Endodermal cell (in vitro differentiated cells): ENCODE data around the gene AKR1C4. TPM values are rescaled to one million over a fixed set of nuclear protein-coding genes. Genes with fewer than 3 reads are reported as not detected.

Source experiments
- DNase-seq: peaks from one replicate; pipeline ENCODE4 v3.0.0-alpha.2; 2017
- H3K27ac ChIP-seq: 2 replicates; pipeline ENCODE4 v1.5.1; 2013; ENCODE audit warnings: mild to moderate bottlenecking, low read depth, low read length, moderate library complexity
- H3K27me3 ChIP-seq: 2 replicates; pipeline ENCODE4 v1.6.1; 2013; ENCODE audit warnings: mild to moderate bottlenecking, low read length, moderate library complexity; ENCODE audit not compliant: insufficient read depth, control insufficient read depth, poor library complexity, severe bottlenecking
- H3K36me3 ChIP-seq: 2 replicates; pipeline ENCODE4 v1.7.0; 2013; ENCODE audit warnings: mild to moderate bottlenecking, low read length, moderate library complexity; ENCODE audit not compliant: control insufficient read depth, insufficient read depth
- H3K4me1 ChIP-seq: one replicate; pipeline ENCODE4 v1.7.0; 2013; ENCODE audit warnings: low read length; ENCODE audit not compliant: control insufficient read depth, insufficient read depth
- H3K4me3 ChIP-seq: 2 replicates; pipeline ENCODE4 v1.5.1; 2013; ENCODE audit warnings: mild to moderate bottlenecking, low read length, moderate library complexity
- H3K9ac ChIP-seq: 2 replicates; pipeline ENCODE4 v1.6.1; 2013; ENCODE audit warnings: mild to moderate bottlenecking, low read length, moderate library complexity; ENCODE audit not compliant: poor library complexity, severe bottlenecking; ENCODE audit errors: extremely low read depth
- H3K9me3 ChIP-seq: 2 replicates; pipeline ENCODE4 v1.6.1; 2013; ENCODE audit warnings: mild to moderate bottlenecking, low read length, moderate library complexity; ENCODE audit not compliant: control insufficient read depth
- H3K27ac Mint-ChIP-seq: 2 replicates; pipeline ENCODE4 v1.8.0; 2020; ENCODE audit warnings: mixed read lengths
- H3K27me3 Mint-ChIP-seq: 2 replicates; pipeline ENCODE4 v1.8.0; 2021; ENCODE audit warnings: mild to moderate bottlenecking, mixed read lengths; ENCODE audit not compliant: insufficient read depth
- H3K36me3 Mint-ChIP-seq: 2 replicates; pipeline ENCODE4 v1.8.0; 2020; ENCODE audit warnings: low read depth, mixed read lengths
- H3K4me1 Mint-ChIP-seq: 2 replicates; pipeline ENCODE4 v1.8.0; 2020; ENCODE audit warnings: mixed read lengths
- H3K4me3 Mint-ChIP-seq: 2 replicates; pipeline ENCODE4 v1.8.0; 2020; ENCODE audit warnings: mild to moderate bottlenecking, moderate library complexity, mixed read lengths
- H3K9me3 Mint-ChIP-seq: 2 replicates; pipeline ENCODE4 v1.8.0; 2020; ENCODE audit warnings: mild to moderate bottlenecking, mixed read lengths
- WGBS, 2 experiments: methylation state at CpG; one replicate each; pipeline versions ENCODE4 v1.1.5 to v1.1.7; 2013; ENCODE audit warnings: missing lambda C conversion rate in 2 of 2, mixed read lengths in 1 of 2; ENCODE audit not compliant: insufficient coverage in 1 of 2, insufficient read length in 1 of 2; 5-methylcytosine and 5-hydroxymethylcytosine counted together
- total RNA-seq, 2 donors: library from RNA; stranded (reverse); fragmentation: NEBNext Ultra II Directional in 1 of 2; extraction: Animal tissue kit (Norgen Biotek cat#: 25700) in 1 of 2; gene quantifications; 2 replicates in 1 of 2; 3 replicates in 1 of 2; pipeline ENCODE4 v1.2.1, GENCODE V29; 2021
- TF ChIP-seq, protein P1 (sequence below): fragments of 200-600 bp; sonication (generic); conservative IDR thresholded peaks from 2 replicates; pipeline ENCODE4 v1.5.0; 2021; ENCODE audit warnings: antibody characterized with exemption, mild to moderate bottlenecking

Gene AKR1C4
- total RNA-seq, 2 donors from 2014 or later = not detected

- WGBS, 2 experiments = 88 to 90% methylated on average over 5 to 6 of the region's 6 CpGs
- Mint-ChIP-seq H3K27ac (no peak overlapping the region), H3K4me3 (no peak overlapping the region), H3K36me3 (no peaks in the 10 kb centered on the region), H3K27me3 (peaks cover 2% of the 10 kb centered on the region), H3K4me1 (peaks cover 9% of the 10 kb centered on the region), H3K9me3 (peaks cover 28% of the 10 kb centered on the region)
- Histone ChIP-seq H3K9ac (no peak overlapping the region), H3K27ac (no peak overlapping the region), H3K36me3 (no peaks in the 10 kb centered on the region), H3K9me3 (peaks cover 7% of the 10 kb centered on the region), H3K4me3 (no peak overlapping the region), H3K27me3 (no peaks in the 10 kb centered on the region), H3K4me1 (no peaks in the 10 kb centered on the region)
- TF ChIP-seq, protein P1, sequence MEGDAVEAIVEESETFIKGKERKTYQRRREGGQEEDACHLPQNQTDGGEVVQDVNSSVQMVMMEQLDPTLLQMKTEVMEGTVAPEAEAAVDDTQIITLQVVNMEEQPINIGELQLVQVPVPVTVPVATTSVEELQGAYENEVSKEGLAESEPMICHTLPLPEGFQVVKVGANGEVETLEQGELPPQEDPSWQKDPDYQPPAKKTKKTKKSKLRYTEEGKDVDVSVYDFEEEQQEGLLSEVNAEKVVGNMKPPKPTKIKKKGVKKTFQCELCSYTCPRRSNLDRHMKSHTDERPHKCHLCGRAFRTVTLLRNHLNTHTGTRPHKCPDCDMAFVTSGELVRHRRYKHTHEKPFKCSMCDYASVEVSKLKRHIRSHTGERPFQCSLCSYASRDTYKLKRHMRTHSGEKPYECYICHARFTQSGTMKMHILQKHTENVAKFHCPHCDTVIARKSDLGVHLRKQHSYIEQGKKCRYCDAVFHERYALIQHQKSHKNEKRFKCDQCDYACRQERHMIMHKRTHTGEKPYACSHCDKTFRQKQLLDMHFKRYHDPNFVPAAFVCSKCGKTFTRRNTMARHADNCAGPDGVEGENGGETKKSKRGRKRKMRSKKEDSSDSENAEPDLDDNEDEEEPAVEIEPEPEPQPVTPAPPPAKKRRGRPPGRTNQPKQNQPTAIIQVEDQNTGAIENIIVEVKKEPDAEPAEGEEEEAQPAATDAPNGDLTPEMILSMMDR = no peak
- no peak for DNase-seq
These were observed 62.7 kb downstream of the AKR1C4 start for GRCh38 chr10:5259132-5259951.

GRCh38 chr10:5259952-5260578 is 63.4 kb downstream of the AKR1C4 start:
- no peaks in the 10 kb centered on the region for H3K36me3 Mint-ChIP-seq
- DNase-seq = no peak
- peaks cover 2% of the 10 kb centered on the region for H3K27me3 Mint-ChIP-seq
- no peaks in the 10 kb centered on the region for H3K27me3 ChIP-seq
- H3K9ac ChIP-seq = no peak overlapping the region
- peaks cover 31% of the 10 kb centered on the region for H3K9me3 Mint-ChIP-seq
- WGBS, 2 experiments = 91 to 100% methylated on average over 4 to 5 of the region's 5 CpGs
- no peak overlapping the region for H3K4me3 ChIP-seq
- TF ChIP-seq, protein P1 = no peak
- peaks cover 14% of the 10 kb centered on the region for H3K9me3 ChIP-seq
- H3K36me3 ChIP-seq = no peaks in the 10 kb centered on the region
- no peak overlapping the region for H3K27ac ChIP-seq
- H3K4me3 Mint-ChIP-seq = no peak overlapping the region
- H3K4me1 ChIP-seq = no peaks in the 10 kb centered on the region
- H3K27ac Mint-ChIP-seq = no peak overlapping the region
- peaks cover 8% of the 10 kb centered on the region for H3K4me1 Mint-ChIP-seq

GRCh38 chr10:5260828-5261227 is 64.2 kb downstream of the AKR1C4 start:
- Mint-ChIP-seq H3K9me3 (peaks cover 38% of the 10 kb centered on the region), H3K4me3 (no peak overlapping the region), H3K36me3 (no peaks in the 10 kb centered on the region), H3K27me3 (peaks cover 2% of the 10 kb centered on the region), H3K27ac (no peak overlapping the region), H3K4me1 (peaks cover 8% of the 10 kb centered on the region)
- DNase-seq = no peak
- no peak overlapping the region for H3K9ac ChIP-seq
- peaks cover 22% of the 10 kb centered on the region for H3K9me3 ChIP-seq
- H3K27me3 ChIP-seq = no peaks in the 10 kb centered on the region
- H3K36me3 ChIP-seq = no peaks in the 10 kb centered on the region
- H3K4me1 ChIP-seq = no peaks in the 10 kb centered on the region
- TF ChIP-seq, protein P1 = no peak
- H3K27ac ChIP-seq = no peak overlapping the region
- no peak overlapping the region for H3K4me3 ChIP-seq
- 89 to 93% methylated on average over 3 of the region's 3 CpGs for WGBS, 2 experiments
